HG02938 (cell line): ENCODE results near the gene DCUN1D2.
"Not testable (repeated sequence)": the region's sequence is repeated elsewhere in the genome, so short reads cannot be mapped to it uniquely, and the experiment has no call there.

ENCODE experiments used
- ATAC-seq: cut with Tn5 transposase; IDR thresholded peaks from one replicate; pipeline ENCODE4 v1.9.1; 2021; ENCODE audit warnings: mild to moderate bottlenecking, moderate library complexity; ENCODE audit not compliant: unreplicated experiment

Gene DCUN1D2

GRCh38 chr13:113468472-113469201 is 21.9 kb downstream of the DCUN1D2 start:
- no peak for ATAC-seq

- ATAC-seq = no peak
These were observed 22.5 kb downstream of the DCUN1D2 start for GRCh38 chr13:113468029-113468428.

GRCh38 chr13:113466383-113466782 is 24.1 kb downstream of the DCUN1D2 start:
- ATAC-seq = no peak

- ATAC-seq = no peak
These were observed 25.2 kb downstream of the DCUN1D2 start for GRCh38 chr13:113465300-113465699.

- no peak for ATAC-seq
These were observed 26.0 kb downstream of the DCUN1D2 start for GRCh38 chr13:113464476-113464875.

GRCh38 chr13:113461022-113461751 is 29.3 kb downstream of the DCUN1D2 start:
- no peak for ATAC-seq

- ATAC-seq = no peak
These were observed 29.9 kb downstream of the DCUN1D2 start for GRCh38 chr13:113460599-113460998.

GRCh38 chr13:113460064-113460555 is 30.4 kb downstream of the DCUN1D2 start:
- ATAC-seq = no peak

- no peak for ATAC-seq
These were observed 32.1 kb downstream of the DCUN1D2 start for GRCh38 chr13:113458253-113459065.

- no peak for ATAC-seq
These were observed 33.0 kb downstream of the DCUN1D2 start for GRCh38 chr13:113457510-113457909.

- no peak for ATAC-seq
These were observed 34.3 kb downstream of the DCUN1D2 start for GRCh38 chr13:113456116-113456702.

GRCh38 chr13:113455384-113455783 is 35.1 kb downstream of the DCUN1D2 start:
- no peak for ATAC-seq

- ATAC-seq = no peak
These were observed 35.6 kb downstream of the DCUN1D2 start for GRCh38 chr13:113454936-113455335.

GRCh38 chr13:113452942-113453901 is 37.3 kb downstream of the DCUN1D2 start, which contains the start of gene ADPRHL1:
TSS of gene ADPRHL1 (minus strand) at chr13:113453488. CDS start at chr13:113453437, 51 bp downstream.
- ATAC-seq = no peak

- ATAC-seq = no peak
These were observed 38.0 kb downstream of the DCUN1D2 start for GRCh38 chr13:113452466-113452865.

- ATAC-seq = no peak
These were observed 38.5 kb downstream of the DCUN1D2 start for GRCh38 chr13:113451951-113452421.

- not testable (repeated sequence) for ATAC-seq
These were observed 39.5 kb downstream of the DCUN1D2 start for GRCh38 chr13:113450861-113451620.

- ATAC-seq = not testable (repeated sequence)
These were observed 40.2 kb downstream of the DCUN1D2 start for GRCh38 chr13:113450348-113450744.
